GM12891 (cell line): ENCODE results near the gene INAVA.

Experiments used
- PAX5 ChIP-seq: IDR thresholded peaks from 2 replicates; pipeline ENCODE4 v1.6.1; 2011; ENCODE audit warnings: low read length, moderate library complexity, mild to moderate bottlenecking; ENCODE audit not compliant: insufficient read depth, severe bottlenecking
- POLR2A ChIP-seq: IDR thresholded peaks from 2 replicates; pipeline ENCODE4 v1.6.1; 2011; ENCODE audit warnings: low read depth, low read length, control low read depth
- POLR2AphosphoS5 ChIP-seq: IDR thresholded peaks from 2 replicates; pipeline ENCODE4 v1.6.1; 2011; ENCODE audit warnings: low read depth, low read length, control low read depth
- SPI1 ChIP-seq: IDR thresholded peaks from 2 replicates; pipeline ENCODE4 v1.6.1; 2011; ENCODE audit warnings: low read depth, low read length, control low read depth
- TAF1 ChIP-seq: IDR thresholded peaks from 2 replicates; pipeline ENCODE4 v1.6.1; 2011; ENCODE audit warnings: low read depth, low read length, control low read depth

DNA sequence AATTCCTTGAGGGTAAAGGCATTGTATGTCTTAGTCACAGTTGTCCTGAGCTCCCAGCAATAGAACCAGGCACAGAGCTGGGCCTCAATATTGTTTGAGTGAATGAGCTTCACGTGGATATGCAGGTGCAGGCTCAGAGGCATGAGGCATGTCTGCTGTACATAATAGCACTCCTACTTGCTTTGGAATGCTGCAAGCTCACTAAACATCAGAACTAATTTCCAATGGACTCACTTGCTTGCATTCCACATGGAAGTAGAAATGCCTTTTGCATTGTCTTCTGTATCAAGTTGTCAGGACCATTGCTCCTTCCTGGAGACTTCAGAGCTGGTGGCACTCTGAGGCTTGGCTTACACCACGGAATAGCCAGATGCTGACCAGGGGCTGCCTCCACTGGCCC lies 37.1 kb downstream of the INAVA start:
- TF ChIP-seq POLR2A (no peak), PAX5 (no peak), POLR2AphosphoS5 (no peak), TAF1 (no peak), SPI1 (no peak)
